Keratinocyte (primary cell): Measurements from ENCODE around the gene ROS1. TPM values are rescaled to one million over a fixed set of nuclear protein-coding genes. Genes with fewer than 3 reads are reported as not detected.

Experiments used
- DNase-seq: peaks from one replicate; pipeline ENCODE4 v3.0.0-alpha.2; 2011; ENCODE audit warnings: low read depth, missing footprints, low spot score
- FAIRE-seq: peaks from 2 replicates; lab custom pipeline; 2011; peaks lifted over from hg19 to GRCh38; lab: Jason Lieb, UNC
- H2AFZ ChIP-seq: 2 replicates; pipeline ENCODE4 v1.6.0; 2012; ENCODE audit warnings: low read length, control low read depth, inconsistent platforms; ENCODE audit not compliant: control insufficient read depth
- H3K27ac ChIP-seq: 2 replicates; pipeline ENCODE4 v1.5.1; 2011; ENCODE audit warnings: low read length; ENCODE audit not compliant: control insufficient read depth, insufficient read depth
- H3K27me3 ChIP-seq: 3 replicates; pipeline ENCODE4 v1.6.0; 2011; ENCODE audit warnings: low read length; ENCODE audit not compliant: control insufficient read depth, insufficient read depth; ENCODE audit errors: extremely low read depth
- H3K36me3 ChIP-seq, 2 experiments: 2 replicates in 1 of 2; 3 replicates in 1 of 2; pipeline ENCODE4 v1.5.1; 2011; ENCODE audit warnings: low read length in 2 of 2, mild to moderate bottlenecking in 1 of 2; ENCODE audit not compliant: control insufficient read depth in 2 of 2, insufficient read depth in 2 of 2; ENCODE audit errors: extremely low read depth in 1 of 2
- H3K4me1 ChIP-seq: 3 replicates; pipeline ENCODE4 v1.5.1; 2011; ENCODE audit warnings: low read length; ENCODE audit not compliant: control insufficient read depth, insufficient read depth; ENCODE audit errors: extremely low read depth
- H3K4me2 ChIP-seq: 3 replicates; pipeline ENCODE4 v1.6.0; 2011; ENCODE audit warnings: low read depth, low read length; ENCODE audit not compliant: control insufficient read depth, insufficient read depth; ENCODE audit errors: extremely low read depth
- H3K4me3 ChIP-seq, 3 experiments: fragments of 200-600 bp in 1 of 3; sonication (generic) in 1 of 3; 2 replicates in 2 of 3; 3 replicates in 1 of 3; pipeline ENCODE4 v1.5.1; 2011 to 2016; ENCODE audit warnings: low read length in 3 of 3, mild to moderate bottlenecking in 3 of 3, control low read depth in 2 of 3, inconsistent platforms in 1 of 3, low read depth in 1 of 3, mixed read lengths in 1 of 3, mixed run types in 1 of 3, moderate library complexity in 1 of 3; ENCODE audit not compliant: control insufficient read depth in 2 of 3, insufficient read depth in 2 of 3; ENCODE audit errors: extremely low read depth in 1 of 3
- H3K79me2 ChIP-seq: 2 replicates; pipeline ENCODE4 v1.6.0; 2012; ENCODE audit warnings: low read length; ENCODE audit not compliant: control insufficient read depth, insufficient read depth
- H3K9ac ChIP-seq: 3 replicates; pipeline ENCODE4 v1.6.0; 2011; ENCODE audit warnings: low read length; ENCODE audit not compliant: control insufficient read depth, insufficient read depth; ENCODE audit errors: extremely low read depth
- H3K9me1 ChIP-seq: 3 replicates; pipeline ENCODE4 v1.6.0; 2011; ENCODE audit warnings: low read length; ENCODE audit not compliant: control insufficient read depth, insufficient read depth; ENCODE audit errors: extremely low read depth
- H3K9me3 ChIP-seq: 2 replicates; pipeline ENCODE4 v1.5.1; 2012; ENCODE audit warnings: low read depth, low read length; ENCODE audit not compliant: control insufficient read depth
- H4K20me1 ChIP-seq: 3 replicates; pipeline ENCODE4 v1.6.0; 2011; ENCODE audit warnings: low read length; ENCODE audit not compliant: control insufficient read depth, insufficient read depth; ENCODE audit errors: extremely low read depth
- CTCF ChIP-seq, 3 experiments: IDR thresholded peaks in 1 of 3; conservative IDR thresholded peaks in 1 of 3; optimal IDR thresholded peaks in 1 of 3; 2 replicates in 2 of 3; 3 replicates in 1 of 3; pipeline versions ENCODE3 to v1.5.1; 2011; ENCODE audit warnings: low read length in 3 of 3, mild to moderate bottlenecking in 3 of 3, moderate library complexity in 2 of 3, control low read depth in 1 of 3, inconsistent platforms in 1 of 3; ENCODE audit not compliant: insufficient read depth in 2 of 3; ENCODE audit errors: extremely low read depth in 1 of 3
- EZH2 ChIP-seq: IDR thresholded peaks from one replicate; pipeline ENCODE4 v1.6.1; 2012; ENCODE audit warnings: inconsistent platforms, mild to moderate bottlenecking, low read length, moderate library complexity
- dilution Hi-C: fragments of 300-500 bp; cut with MboI; formaldehyde crosslinking; loops from one replicate; pipeline ENCODE4 v1.7.0; 2020; ENCODE audit warnings: low sequenced_read_pairs; ENCODE audit not compliant: extremely low pct_ligation_motif_present
- polyA plus RNA-seq, 5 experiments: library from polyadenylated mRNA; depleted of rRNA in 3 of 5; stranded (reverse) in 3 of 5; stranded (forward) in 1 of 5; unstranded in 1 of 5; fragments of >200 nt; gene quantifications; 1 replicate in 1 of 5; 2 replicates in 3 of 5; 3 replicates in 1 of 5; pipeline versions ENCODE4 v1.2.1 to v1.2.3, GENCODE V29; 2011 to 2012; ENCODE audit warnings: missing spikeins in 2 of 5, low read depth in 1 of 5, low replicate concordance in 1 of 5

Gene ROS1
- polyA plus RNA-seq, 1 donor (not counting 4 experiments of a cell fraction or from before 2014, with no cell fraction given) = 0.16 TPM

DNA sequence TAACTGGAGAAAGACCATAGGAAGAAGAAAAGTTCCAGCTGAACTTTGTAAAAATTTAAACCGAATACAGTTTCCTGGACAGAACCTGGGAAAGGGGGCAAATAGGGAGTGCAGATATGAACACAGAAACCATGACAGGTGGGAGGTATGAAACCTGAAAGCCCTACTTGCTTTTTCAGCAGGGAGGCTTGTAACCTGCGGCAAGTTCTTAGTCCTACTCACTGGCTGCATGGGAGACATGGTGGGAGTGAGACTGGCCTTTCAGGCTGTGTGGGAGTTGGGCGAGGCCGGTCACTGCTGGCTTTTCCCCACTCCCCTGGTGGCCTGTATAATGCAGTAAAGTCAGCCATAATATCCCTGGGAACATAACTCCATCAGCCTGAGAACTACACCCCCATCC, 54.2 kb downstream of the ROS1 start:
- Histone ChIP-seq H3K9ac (no peak overlapping the region), H3K36me3 (no peaks in the 10 kb centered on the region), H3K4me2 (no peak overlapping the region), H3K27ac (no peak overlapping the region), H3K9me1 (no peaks in the 10 kb centered on the region), H3K27me3 (no peaks in the 10 kb centered on the region), H3K4me3 (no peak overlapping the region), H3K4me1 (no peaks in the 10 kb centered on the region), H4K20me1 (no peaks in the 10 kb centered on the region), H3K9me3 (no peaks in the 10 kb centered on the region), H2AFZ (no peak overlapping the region), H3K79me2 (no peaks in the 10 kb centered on the region)
- TF ChIP-seq EZH2 (no peak), CTCF (optimal IDR thresholded peaks at IDR 0.05 in 1 of 3, IDR thresholded peaks at IDR 0.05 in 1 of 3, conservative IDR thresholded peaks at IDR 0.05 in 1 of 3; ENCODE audit: extremely low read depth in 1 of 3, insufficient read depth in 2 of 3, low read length in 3 of 3) (no peak)
- FAIRE-seq = no peak
- no peak for DNase-seq
- dilution Hi-C loops = no loop called here

- Histone ChIP-seq H3K27ac (no peak overlapping the region), H2AFZ (no peak overlapping the region), H3K27me3 (no peaks in the 10 kb centered on the region), H3K4me3 (no peak overlapping the region), H3K79me2 (no peaks in the 10 kb centered on the region), H3K36me3 (no peaks in the 10 kb centered on the region), H3K9ac (no peak overlapping the region), H4K20me1 (no peaks in the 10 kb centered on the region), H3K9me1 (no peaks in the 10 kb centered on the region), H3K9me3 (no peaks in the 10 kb centered on the region), H3K4me1 (no peaks in the 10 kb centered on the region), H3K4me2 (no peak overlapping the region)
- TF ChIP-seq CTCF (optimal IDR thresholded peaks at IDR 0.05 in 1 of 3, IDR thresholded peaks at IDR 0.05 in 1 of 3, conservative IDR thresholded peaks at IDR 0.05 in 1 of 3; ENCODE audit: extremely low read depth in 1 of 3, insufficient read depth in 2 of 3, low read length in 3 of 3) (no peak), EZH2 (no peak)
- DNase-seq (no peak), FAIRE-seq (no peak)
- dilution Hi-C loops = no loop called here
Measured at GRCh38 chr6:117359581-117359980, 66.2 kb downstream of the ROS1 start.
